ENCODE measurements around the gene PCSK6.
"Not testable (repeated sequence)": the region's sequence is repeated elsewhere in the genome, so short reads cannot be mapped to it uniquely, and the experiment has no call there.

DNA sequence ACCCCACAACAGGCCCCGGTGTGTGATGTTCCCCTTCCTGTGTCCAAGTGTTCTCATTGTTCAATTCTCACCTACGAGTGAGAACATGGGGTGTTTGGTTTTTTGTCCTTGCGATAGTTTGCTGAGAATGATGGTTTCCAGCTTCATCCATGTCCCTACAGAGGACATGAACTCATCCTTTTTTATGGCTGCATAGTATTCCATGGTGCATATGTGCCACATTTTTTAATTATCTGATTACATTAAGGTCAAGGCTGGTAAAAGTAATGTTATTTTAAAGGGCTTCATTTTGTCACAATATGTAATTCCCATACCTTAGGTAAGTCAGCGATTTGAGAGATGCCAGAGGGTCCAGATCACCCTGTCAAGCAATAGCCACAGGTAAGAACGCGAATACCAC lies 202.2 kb downstream of the PCSK6 start:
- not testable (repeated sequence) for TF ChIP-seq ELF4 (IDR thresholded peaks at IDR 0.05); SP1 (IDR thresholded peaks at IDR 0.05); HDGF (IDR thresholded peaks at IDR 0.05; ENCODE audit: borderline replicate concordance); L3MBTL2 (conservative IDR thresholded peaks at IDR 0.05); ZNF384 (IDR thresholded peaks at IDR 0.05); FOXK2 (IDR thresholded peaks at IDR 0.05); TARDBP (IDR thresholded peaks at IDR 0.05)
